Measurements from ENCODE around the gene KLRG1. TPM values are rescaled to one million over a fixed set of nuclear protein-coding genes. Genes with fewer than 3 reads are reported as not detected.

Gene KLRG1
- total and polyA plus RNA-seq, 2 of the 4 experiments (the other 2 are of a cell fraction), result 0.36 to 0.54 TPM

GRCh38 chr12:9039397-9039977, 50.1 kb downstream of the KLRG1 start:
- Histone ChIP-seq H3K9me1 (ENCODE audit: insufficient read depth, low read length) (no peaks in the 10 kb centered on the region), H3K79me1 (ENCODE audit: low read depth in 1 of 2, low read length in 2 of 2) (no peaks in the 10 kb centered on the region), H3K4me1 (ENCODE audit: control insufficient read depth, insufficient read depth, low read length) (no peaks in the 10 kb centered on the region), H4K8ac (ENCODE audit: low read depth in 2 of 2, low read length in 2 of 2) (no peak overlapping the region), H3K14ac (replicated peaks; ENCODE audit: low read depth, low read length) (no peak overlapping the region), H4K91ac (ENCODE audit: insufficient read depth, low read depth, low read length) (no peak overlapping the region), H3K4me3 (ENCODE audit: insufficient read depth, low read depth, low read length) (no peak overlapping the region), H3K23ac (ENCODE audit: low read depth, low read length) (no peak overlapping the region), H2BK120ac (ENCODE audit: low read depth, low read length) (no peak overlapping the region), H2BK5ac (ENCODE audit: low read depth, low read length, poor library complexity, severe bottlenecking) (no peak overlapping the region), H3K18ac (ENCODE audit: low read depth, low read length) (no peak overlapping the region), H2AFZ (replicated peaks; ENCODE audit: low read length, poor library complexity) (no peak overlapping the region), H3K27me3 (ENCODE audit: control insufficient read depth, insufficient read depth, low read length) (0 out of 2 replicates have a peak, but pooled peaks cover 2% of the 10 kb centered on the region), H4K5ac (ENCODE audit: low read depth, low read length) (no peak overlapping the region), H3K4me2 (ENCODE audit: low read depth, low read length) (no peak overlapping the region), H4K20me1 (ENCODE audit: insufficient read depth, low read length) (no peaks in the 10 kb centered on the region), H2BK15ac (ENCODE audit: low read depth, low read length) (no peak overlapping the region), H3K27ac (ENCODE audit: insufficient read depth, low read length) (no peak overlapping the region), H2AK9ac (replicated peaks; ENCODE audit: low read depth, low read length, poor library complexity) (no peak overlapping the region), H3K9me3 (ENCODE audit: control insufficient read depth, insufficient read depth, low read length) (no peaks in the 10 kb centered on the region), H3K36me3 (ENCODE audit: control insufficient read depth, insufficient read depth, low read length) (no peaks in the 10 kb centered on the region), H3K4ac (ENCODE audit: low read depth, low read length) (no peak overlapping the region), H2BK20ac (ENCODE audit: low read depth, low read length) (no peak overlapping the region), H2AK5ac (ENCODE audit: low read depth, low read length) (no peak overlapping the region), H3K56ac (ENCODE audit: extremely low read depth, insufficient read depth, low read length) (no peak overlapping the region), H3K9ac (ENCODE audit: low read depth, low read length) (no peak overlapping the region)
- POLR2A ChIA-PET (ENCODE audit: unreplicated experiment), result no interaction called here
- no TSS peak for BruUV-seq (replicated peaks)
- intact Hi-C loops (cut with micrococcal nuclease), result loop anchor here (1.0 to 2.0 kb wide), 5 partner anchors 90 to 495 kb away; partner anchors contain the start of gene M6PR
- WGBS, 2 experiments (ENCODE audit: extremely low coverage in 2 of 2, insufficient read length in 1 of 2), result no CpG with 5 or more reads among the region's 3 CpGs
- ATAC-seq (ENCODE audit: low read depth), result peak; percentile 90
- CTCF ChIA-PET, result interaction anchor here (0.5 to 1.5 kb wide), 8 partner anchors 16 to 1540 kb away, joined by 3 to 8 read pairs (median 6); partner anchors contain the start of gene M6PR
- no peak for TF ChIP-seq BHLHE40 (IDR thresholded peaks at IDR 0.05; ENCODE audit: low read depth, low read length)
- peak; percentile 71 for TF ChIP-seq CTCF (conservative IDR thresholded peaks at IDR 0.05; ENCODE audit: low read depth, low read length)
- TF ChIP-seq RAD21 (IDR thresholded peaks at IDR 0.05; ENCODE audit: low read length), result peak; percentile 64
- TF ChIP-seq SMC3 (IDR thresholded peaks at IDR 0.05; ENCODE audit: low read depth, low read length), result peak; percentile 61
- dilution Hi-C loops (cut with HindIII; ENCODE audit: low sequenced_read_pairs, unreplicated experiment), result no loop called here
- peak; percentile 40 for DNase-seq
- in situ Hi-C loops (cut with MboI; ENCODE audit: low sequenced_read_pairs), result no loop called here

Data from IMR-90 (cell line).